GM19467 (cell line): ENCODE measurements around the gene SLC12A2.

Experiments
- ATAC-seq: cut with Tn5 transposase; IDR thresholded peaks from one replicate; pipeline ENCODE4 v1.9.1; 2021; ENCODE audit warnings: mild to moderate bottlenecking, moderate library complexity; ENCODE audit not compliant: unreplicated experiment

Gene SLC12A2

DNA sequence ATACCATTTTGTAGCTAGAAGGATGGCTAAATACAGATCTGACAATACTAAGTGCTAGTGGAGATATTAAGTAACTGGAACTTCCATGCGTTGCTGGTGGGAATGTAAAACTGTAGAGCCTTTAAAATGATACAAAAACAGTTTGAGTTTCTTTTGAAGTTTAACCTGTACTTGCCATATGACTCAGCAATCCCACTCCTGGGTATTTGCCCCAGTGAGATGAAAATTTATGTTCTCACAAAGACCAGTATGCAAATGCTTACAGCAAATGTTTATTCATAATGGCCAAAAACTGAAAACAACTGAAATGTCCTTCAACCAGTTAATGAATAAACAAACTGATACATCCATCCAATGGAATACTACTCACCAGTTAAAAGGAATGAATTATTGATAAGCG, 137.3 kb downstream of the SLC12A2 start:
- ATAC-seq, result no peak

GRCh38 chr5:128224336-128224735, 140.8 kb downstream of the SLC12A2 start:
- ATAC-seq, result no peak

DNA sequence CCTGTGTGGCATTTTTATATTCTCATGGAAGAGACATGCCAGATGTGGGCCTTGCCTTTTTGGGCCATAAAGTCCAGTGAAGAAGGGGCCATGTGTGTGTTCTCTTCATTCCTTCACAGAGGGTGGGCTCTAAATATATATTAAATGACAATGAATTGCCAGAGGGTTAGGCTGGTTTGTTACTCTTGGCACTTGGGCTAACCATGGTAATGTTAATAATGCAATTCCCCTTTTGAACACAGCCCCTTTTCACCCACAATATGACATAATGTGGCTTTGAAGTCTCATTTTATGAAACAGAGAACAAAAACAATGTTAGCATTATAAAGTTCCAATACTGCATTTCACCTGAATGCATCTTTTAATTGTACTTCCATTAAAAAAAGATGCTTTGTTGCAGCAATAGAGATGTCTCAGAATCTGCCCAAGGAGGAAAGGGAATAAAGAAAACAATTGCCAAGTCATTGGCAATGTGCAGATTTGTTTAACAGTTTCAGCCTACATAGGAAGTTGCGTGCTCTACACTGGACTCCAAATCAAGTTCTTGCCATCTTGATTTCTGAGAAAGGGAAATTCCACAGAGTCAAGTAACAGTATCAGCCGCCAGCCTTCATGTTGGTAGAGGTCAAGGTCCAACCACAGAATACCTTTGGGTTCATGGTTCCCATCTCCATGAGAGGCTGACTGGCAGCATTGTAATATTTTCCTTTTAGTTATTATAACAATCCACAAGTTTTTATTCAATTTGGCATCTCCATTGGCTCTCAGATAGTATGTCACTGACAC, 141.9 kb downstream of the SLC12A2 start:
- ATAC-seq, result no peak

DNA sequence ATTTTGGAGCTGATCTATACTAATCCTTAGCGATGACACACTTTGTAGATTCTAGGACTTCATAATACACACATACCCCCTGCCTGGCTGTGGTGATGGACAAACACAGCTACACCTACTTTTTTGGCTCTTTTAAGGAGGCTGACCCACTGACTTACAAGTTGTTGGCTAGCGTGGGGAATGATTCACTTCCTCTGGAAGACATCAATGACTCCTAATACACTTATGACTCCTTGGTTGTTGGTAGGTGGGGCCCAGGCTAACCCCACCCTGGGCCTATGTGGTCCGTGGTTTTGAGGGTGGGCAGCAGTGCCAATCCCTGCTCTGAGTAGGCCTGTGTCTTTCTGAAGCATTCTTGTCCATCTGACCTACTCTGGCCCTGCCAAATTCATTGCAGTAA, 144.4 kb downstream of the SLC12A2 start:
- ATAC-seq, result no peak

- ATAC-seq, result no peak
Measured at GRCh38 chr5:128228521-128228920, 145.0 kb downstream of the SLC12A2 start.

- no peak for ATAC-seq
Measured at GRCh38 chr5:128234928-128235641, 151.5 kb downstream of the SLC12A2 start.

GRCh38 chr5:128236334-128236733, 152.8 kb downstream of the SLC12A2 start:
- ATAC-seq, result no peak

- ATAC-seq, result no peak
Measured at GRCh38 chr5:128237000-128237399, 153.4 kb downstream of the SLC12A2 start.

DNA sequence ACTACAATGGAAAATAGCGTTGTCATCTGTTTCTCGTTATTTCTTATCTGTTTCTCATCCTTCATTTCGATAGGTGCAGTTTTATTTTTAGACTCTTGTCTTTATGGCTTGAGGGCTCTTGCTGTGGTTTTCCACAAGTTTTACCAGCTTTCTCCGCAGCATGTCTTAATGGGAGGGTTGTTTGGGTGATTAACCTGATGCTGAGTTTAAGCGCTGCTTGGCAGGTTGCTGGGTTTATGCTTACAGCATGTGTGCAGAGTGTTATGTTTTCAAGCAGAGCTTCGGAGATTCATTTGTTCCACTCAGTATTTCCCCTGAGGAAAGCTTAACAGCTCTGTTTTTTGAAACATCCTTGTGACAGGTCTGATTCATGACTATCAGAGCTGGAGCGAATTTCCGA, 154.0 kb downstream of the SLC12A2 start:
- ATAC-seq, result no peak
